ENCODE data around the gene NME1.
"Not testable (repeated sequence)": the region's sequence is repeated elsewhere in the genome, so short reads cannot be mapped to it uniquely, and the experiment has no call there.

Gene NME1

GRCh38 chr17:51147650-51148049 is 5.7 kb upstream of the NME1 start:
- no peak for FAIRE-seq

DNA sequence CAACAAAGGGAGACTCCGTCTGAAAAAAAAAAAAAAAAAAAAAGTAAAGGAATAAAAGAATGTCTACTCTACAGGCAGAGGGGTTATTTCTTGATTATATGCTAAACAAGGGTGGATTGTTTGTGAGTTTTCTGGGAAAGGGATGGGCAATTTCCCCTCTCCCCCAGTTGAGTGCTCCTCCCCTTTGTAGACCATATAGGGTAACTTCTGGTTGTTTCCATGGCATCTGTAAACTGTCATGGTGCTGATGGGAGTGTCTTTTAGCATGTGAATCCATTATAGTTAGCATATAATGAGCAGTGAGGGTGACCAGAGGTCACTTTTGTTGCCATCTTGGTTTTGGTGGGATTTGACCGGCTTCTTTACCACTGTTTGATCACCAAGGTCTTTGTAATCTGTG is 4.2 kb upstream of the NME1 start:
- no peak for FAIRE-seq

DNA sequence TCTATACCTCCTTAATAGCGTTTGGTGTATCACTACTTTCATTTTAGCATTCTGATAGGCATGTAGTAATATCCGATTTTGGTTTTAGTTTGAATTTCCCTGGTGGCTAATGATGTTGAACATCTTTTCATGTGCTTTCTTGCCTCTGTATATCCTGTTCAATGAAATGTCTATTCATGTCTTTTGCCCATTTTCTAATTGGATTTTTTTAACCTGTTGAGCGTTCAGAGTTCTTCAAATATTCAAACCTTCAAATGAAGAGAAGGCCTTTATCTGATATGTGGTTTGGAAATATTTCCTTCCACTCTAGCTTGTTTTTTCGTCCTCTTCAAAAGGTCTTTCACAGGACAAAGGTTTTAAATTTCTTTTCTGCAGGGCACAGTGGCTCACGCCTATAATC is 2.4 kb upstream of the NME1 start:
- FAIRE-seq: no peak

DNA sequence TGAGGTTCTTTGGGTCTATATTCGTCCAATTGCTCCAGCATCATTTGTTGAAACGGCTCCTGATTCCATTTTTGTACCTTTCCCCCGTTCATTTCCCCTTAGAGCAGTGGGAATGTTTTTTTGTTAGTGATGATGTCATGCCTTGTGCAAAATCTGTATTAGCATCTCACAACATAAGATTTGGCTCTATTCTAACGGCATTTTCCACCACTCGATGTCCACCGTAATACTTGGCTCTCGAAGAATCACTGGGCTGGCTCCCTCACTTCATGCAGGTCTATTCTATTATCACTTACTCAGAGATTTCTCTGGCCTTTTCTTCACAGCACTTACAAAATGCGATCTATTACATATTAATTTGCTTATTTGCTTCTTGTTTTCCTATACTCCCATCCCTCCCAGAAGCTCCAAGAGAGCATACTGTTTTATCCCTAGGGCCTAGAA is 571 bp upstream of the NME1 start:
- FAIRE-seq: no peak

DNA sequence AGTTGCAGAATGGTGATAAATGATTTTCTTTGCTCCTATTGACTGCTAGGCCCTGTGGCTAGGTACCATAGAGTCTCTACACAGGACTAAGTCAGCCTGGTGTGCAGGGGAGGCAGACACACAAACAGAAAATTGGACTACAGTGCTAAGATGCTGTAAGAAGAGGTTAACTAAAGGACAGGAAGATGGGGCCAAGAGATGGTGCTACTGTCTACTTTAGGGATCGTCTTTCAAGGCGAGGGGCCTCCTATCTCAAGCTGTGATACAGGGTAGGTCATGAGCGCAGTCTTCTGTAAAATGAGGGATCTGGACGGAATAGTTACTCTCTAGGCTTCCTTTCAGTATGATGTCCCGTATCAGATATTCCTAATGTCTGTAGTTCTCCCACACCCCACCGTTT is 817 bp downstream of the NME1 start:
- no peak for FAIRE-seq

DNA sequence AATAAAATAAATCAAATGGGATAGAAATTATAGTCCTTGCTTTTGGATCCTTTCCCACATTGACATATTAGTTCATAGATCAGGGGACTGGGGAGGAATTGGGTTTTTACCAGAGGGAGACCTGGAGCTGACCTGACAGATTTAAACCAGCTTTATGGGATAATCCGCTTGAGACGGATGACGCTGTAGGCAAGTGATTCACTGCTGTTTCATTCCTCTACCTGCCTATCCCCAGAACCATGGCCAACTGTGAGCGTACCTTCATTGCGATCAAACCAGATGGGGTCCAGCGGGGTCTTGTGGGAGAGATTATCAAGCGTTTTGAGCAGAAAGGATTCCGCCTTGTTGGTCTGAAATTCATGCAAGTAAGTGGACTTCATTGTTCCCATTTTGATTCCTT is 2.1 kb downstream of the NME1 start:
- FAIRE-seq: no peak

GRCh38 chr17:51159604-51160003 is 6.2 kb downstream of the NME1 start:
- FAIRE-seq: no peak

DNA sequence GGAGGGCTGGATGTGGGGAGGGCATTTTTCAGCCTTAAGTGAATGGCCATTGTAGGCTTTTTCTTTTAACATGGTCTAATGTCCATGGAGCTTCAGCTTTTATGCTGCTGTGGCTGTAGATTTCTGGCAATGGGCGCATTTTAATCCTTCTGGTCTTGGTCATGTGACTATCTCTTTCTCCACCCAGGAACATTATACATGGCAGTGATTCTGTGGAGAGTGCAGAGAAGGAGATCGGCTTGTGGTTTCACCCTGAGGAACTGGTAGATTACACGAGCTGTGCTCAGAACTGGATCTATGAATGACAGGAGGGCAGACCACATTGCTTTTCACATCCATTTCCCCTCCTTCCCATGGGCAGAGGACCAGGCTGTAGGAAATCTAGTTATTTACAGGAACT is 8.2 kb downstream of the NME1 start:
- no peak for FAIRE-seq

DNA sequence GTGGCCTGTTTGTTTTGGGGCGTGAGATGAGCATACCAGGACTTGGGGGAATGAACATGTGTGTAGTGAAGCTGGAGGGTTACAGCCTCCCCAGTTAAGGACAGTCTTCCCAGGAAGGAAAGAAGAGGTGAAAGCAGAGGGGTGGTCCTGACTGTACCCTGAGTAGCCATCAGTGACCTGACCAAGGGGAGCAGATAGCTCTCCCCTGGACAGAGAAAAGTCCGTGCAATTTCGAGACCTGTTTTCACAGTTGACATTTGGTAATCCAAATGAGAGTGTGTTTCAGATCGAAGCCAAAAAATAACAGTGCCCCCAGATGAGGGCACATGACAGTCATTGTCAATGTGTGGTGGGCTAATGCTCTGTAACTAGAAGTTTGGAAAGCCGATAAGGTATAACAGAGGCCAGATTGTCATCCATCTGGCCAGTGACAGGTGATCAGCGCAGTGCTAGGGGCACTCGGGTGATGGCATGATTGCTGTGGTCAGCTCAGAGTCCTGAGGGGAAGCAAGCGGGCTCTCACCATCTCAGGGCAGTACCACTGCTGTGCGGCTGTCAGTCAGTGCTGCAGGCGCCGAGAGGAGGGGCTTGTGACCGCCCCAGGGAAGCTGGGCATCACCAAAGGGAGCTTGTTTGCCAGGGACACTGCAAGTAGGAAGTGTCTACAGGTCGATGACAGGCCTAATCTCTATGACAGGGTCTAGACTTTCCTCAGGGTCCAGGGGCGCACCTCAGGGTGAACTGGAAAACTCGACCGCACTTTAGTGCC is 11.7 kb downstream of the NME1 start:
- no peak for FAIRE-seq

DNA sequence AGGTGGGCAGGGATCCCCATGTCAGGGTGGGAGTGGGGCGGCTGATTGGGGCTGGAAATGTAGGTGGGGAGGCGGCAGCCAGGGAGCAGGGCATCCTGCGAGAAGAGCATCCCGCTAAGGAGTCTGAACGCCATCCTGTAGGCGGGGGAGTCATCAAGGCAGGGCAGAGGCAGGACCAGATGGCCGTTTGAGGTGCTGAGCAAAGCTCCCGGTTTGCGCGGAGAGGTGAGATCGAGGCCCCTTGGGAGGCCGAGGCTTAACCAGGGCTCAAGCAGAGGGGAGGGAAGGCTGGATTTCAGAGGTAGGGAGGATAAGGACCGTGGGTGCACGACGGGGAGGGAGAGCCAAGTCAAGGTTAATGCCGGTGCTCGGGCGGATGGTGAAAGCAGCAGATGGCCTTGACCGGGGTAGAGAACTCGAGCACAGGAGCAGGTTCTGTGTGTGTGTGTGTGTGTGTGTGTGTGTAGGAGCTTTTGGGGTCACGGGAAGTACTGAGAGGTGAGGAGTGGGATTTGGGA is 12.4 kb downstream of the NME1 start:
- FAIRE-seq: no peak

GRCh38 chr17:51166198-51166986 is 13.0 kb downstream of the NME1 start, which contains the start of gene NME2:
NME2 (plus strand) TSS chr17:51166411; CDS start chr17:51166831, 420 bp downstream.
- no peak for FAIRE-seq

DNA sequence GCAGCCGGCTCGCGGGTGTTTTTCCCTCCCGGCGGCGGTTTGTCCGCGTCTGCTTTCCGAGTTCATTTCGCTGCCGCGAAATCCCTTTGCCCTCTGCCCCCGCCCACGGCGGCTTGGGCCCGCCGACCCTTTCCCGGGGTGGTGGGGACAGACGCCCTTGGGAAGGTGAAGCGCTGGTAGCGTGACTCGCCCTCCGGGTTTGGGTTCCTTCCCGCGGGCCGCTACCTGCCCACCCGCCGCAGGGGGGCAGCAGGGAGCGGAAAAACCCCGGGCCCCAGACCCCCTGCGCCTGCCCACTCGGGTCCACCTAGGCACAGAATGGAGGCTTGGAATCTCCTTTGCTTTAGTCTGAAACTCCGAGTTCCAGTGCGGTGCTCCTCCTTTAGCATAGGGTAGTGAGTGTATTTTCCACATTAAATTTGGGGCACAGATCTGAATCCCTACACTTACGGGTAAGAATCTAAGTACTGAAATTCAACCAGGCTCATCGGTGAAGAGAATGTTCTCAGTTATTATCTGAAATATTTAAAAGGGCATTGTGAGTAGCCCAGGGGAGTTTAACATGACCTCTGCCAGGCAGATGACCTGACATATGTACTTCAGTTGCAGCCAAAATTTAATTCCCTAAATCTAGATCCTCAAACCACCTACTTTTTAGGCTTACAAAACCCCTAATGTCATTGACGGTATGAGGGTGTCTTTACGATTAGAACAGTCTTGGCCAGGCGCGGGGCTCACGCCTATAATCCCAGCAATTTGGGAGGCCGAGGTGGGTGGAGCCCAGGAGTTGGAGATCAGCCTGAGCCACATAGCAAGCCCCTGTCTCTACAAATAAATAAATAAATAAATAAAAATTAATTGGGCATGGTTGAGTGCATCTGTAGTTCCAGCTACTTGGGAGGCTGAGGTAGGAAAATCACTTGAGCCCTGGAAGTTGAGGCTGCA is 13.9 kb downstream of the NME1 start:
- FAIRE-seq: no peak

- no peak for FAIRE-seq
Observed at GRCh38 chr17:51169340-51169739, 16.0 kb downstream of the NME1 start.

DNA sequence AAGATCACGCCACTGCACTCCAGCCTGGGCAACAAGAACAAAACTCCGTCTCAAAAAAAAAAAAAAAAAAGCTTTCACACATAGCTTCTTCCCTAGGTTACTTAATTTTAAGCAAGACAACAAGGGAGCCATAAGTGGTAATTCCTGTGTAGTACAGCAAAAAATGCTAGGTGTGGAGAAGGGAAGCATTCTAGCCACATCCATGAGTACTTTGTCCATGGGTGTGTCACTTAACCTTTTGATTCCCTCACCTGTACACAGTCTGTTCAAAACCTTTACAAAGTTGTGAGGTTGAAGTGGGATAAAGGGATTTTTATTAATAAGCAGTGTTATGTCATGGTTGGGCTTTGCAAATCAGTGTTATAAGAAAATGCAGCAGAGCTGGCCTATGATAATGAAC is 17.4 kb downstream of the NME1 start:
- FAIRE-seq: no peak

DNA sequence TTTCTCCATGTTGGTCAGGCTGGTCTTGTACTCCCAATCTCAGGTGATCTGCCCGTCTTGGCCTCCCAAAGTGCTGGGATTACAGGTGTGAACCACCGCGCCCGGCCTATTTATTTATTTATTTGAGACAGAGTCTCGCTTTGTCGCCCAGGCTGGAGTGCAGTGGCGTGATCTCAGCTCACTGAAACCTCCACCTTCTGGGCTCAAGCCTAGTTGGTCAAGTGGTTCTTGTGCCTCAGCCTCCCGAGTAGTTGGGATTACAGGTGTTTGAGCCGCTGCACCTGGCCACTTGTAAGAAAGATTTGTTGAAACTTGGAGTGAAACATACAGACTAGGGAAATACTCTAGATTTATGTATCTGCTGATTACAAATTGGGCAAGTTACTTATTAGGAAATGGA is 18.7 kb downstream of the NME1 start:
- FAIRE-seq: not testable (repeated sequence)

DNA sequence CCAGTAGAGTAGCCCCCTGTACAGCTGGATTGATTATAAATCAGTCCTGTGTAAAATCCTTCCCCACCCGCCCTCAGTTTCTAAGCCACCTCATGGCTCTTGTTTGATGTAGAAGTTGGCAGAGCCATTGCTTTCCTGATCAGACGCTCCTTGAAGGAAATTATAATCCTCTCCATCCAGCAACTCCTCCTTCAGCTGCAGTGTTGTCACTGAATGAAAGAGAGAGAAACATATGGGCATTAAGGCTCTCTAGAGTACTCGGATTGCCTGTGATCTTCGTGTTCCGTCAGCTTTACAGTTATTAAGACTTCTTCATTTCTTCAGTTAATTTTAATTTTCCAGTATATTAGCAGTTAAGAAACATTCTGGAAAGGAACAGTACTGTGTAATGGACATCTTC is 27.1 kb downstream of the NME1 start:
- FAIRE-seq: no peak

GRCh38 chr17:51184124-51184523 is 30.8 kb downstream of the NME1 start:
- no peak for FAIRE-seq

DNA sequence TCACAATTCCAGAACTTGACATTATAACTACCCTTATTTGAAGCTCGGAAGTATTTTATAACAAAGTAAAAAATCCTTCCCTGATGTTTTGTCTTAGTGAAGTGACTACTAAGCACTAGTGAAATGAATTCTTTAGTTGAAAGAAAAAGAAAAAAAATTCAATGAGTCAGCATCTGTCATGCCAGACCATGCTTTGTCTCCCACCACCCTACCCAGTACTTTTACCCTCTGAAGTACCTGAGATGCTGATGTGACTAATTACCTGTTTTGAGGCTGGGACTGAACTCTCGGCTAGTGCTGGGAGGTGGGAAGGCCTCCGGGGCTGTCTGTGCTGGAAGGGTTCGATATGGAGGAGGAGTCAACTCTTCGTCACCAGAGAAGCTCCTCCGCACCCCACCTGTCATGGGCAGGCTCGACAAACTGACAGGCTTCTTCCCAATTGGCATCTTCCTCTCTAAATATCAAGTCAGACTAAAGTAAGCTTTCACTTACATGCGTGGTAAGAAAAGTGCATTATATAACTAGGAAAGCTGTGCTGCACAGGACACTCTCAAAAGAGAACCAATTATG is 32.5 kb downstream of the NME1 start:
- FAIRE-seq: no peak

DNA sequence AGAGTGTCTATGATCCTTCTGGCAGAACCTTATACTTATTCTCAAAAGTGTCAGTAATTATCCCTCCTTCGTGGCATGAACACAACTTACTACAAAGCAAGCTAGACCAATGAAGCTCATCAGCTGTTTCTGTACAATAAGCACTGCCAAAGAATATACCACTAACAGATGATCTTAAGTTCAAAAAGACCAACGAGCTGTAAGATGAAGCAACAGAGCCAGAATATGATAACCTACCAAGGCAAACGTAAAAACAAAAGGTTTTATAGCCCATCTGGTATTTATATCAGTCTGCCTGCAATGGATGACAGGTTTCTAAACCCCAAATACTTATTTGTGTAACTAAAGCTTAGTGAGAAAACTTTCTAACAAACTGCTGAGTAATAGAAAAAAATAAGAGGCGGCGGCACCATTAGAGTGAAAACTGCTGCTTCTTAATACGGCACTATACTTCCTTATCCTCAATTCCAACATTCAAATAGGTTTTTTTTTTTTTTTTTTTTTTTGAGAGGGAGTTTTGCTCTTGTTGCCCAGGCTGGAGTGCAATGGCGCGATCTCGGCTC is 35.0 kb downstream of the NME1 start:
- FAIRE-seq: no peak

- no peak for FAIRE-seq
Observed at GRCh38 chr17:51189162-51189561, 35.8 kb downstream of the NME1 start.

DNA sequence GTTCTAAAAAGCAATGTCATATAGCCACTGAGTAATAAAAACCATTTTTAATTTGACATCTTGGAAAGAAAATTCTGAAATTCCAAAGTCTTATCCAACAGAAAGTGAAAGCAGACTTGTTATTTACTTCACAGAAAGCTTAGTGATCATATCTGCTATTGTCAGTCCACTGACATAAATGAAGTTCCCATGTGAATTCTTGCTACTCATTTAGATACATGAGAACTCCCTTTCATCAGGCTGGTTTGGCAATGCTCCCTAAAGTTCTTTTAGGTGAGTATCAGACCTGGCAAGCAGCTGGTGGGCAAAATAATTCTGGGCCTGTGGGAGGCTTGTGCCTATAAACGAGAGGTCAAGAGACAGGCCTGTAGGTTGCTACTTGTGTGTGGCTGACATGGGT is 36.3 kb downstream of the NME1 start:
- no peak for FAIRE-seq

GRCh38 chr17:51191895-51192294 is 38.5 kb downstream of the NME1 start:
- no peak for FAIRE-seq

All from G401.6 (cell line).